ENCODE results near the gene B4GAT1. TPM values are rescaled to one million over a fixed set of nuclear protein-coding genes. Genes with fewer than 3 reads are reported as not detected.
A peak's percentile ranks its signal among the peaks of the same experiment; 100 is the strongest.
"Not testable (repeated sequence)": the region's sequence is repeated elsewhere in the genome, so short reads cannot be mapped to it uniquely, and the experiment has no call there.

The B4GAT1 gene
- total and polyA plus RNA-seq, 4 donors = 109 to 171 (median 143) TPM

DNA sequence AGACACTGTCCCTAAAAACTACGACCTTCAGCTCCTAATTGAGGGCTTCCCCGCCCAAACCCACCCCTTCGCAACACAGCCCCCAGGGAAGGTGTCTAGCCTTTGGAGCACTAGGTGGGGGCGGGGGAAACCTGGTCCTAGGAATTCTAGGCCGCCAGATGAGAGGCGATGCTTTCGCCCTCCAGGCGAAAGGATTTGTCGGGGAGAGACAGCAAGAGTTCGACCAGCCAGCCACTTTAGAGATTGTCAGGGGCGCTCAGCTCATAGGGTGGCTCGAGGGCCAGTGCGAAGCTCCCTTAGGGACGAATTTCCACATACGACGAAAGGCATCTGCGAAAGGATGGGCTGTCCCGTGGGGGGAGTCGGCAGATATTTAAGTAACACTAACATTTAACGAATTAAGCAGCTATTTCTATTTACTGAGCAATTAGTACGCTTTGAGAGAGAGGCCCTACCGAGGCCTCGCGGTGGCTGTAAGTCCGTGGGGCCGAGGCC lies 35.9 kb downstream of the B4GAT1 start:
- Histone ChIP-seq H3K4me3 (ENCODE audit: low read depth, low read length) (peak overlapping the region; percentile 75), H3K36me3 (ENCODE audit: control insufficient read depth, insufficient read depth, low read length) (peaks cover 4% of the 10 kb centered on the region), H3K27ac (ENCODE audit: low read depth, low read length) (peak overlapping the region; percentile 97), H3K9me3 (ENCODE audit: control insufficient read depth, insufficient read depth, low read length) (no peaks in the 10 kb centered on the region), H3K27me3 (ENCODE audit: control insufficient read depth, insufficient read depth, low read length) (no peaks in the 10 kb centered on the region), H3K4me1 (ENCODE audit: control insufficient read depth, insufficient read depth, low read length) (peaks cover 35% of the 10 kb centered on the region)
- no peak for DNase-seq (ENCODE audit: low read depth in 4 of 6, low spot score in 6 of 6)
- WGBS (ENCODE audit: insufficient coverage) = 26% methylated on average over 15 of the region's 26 CpGs

DNA sequence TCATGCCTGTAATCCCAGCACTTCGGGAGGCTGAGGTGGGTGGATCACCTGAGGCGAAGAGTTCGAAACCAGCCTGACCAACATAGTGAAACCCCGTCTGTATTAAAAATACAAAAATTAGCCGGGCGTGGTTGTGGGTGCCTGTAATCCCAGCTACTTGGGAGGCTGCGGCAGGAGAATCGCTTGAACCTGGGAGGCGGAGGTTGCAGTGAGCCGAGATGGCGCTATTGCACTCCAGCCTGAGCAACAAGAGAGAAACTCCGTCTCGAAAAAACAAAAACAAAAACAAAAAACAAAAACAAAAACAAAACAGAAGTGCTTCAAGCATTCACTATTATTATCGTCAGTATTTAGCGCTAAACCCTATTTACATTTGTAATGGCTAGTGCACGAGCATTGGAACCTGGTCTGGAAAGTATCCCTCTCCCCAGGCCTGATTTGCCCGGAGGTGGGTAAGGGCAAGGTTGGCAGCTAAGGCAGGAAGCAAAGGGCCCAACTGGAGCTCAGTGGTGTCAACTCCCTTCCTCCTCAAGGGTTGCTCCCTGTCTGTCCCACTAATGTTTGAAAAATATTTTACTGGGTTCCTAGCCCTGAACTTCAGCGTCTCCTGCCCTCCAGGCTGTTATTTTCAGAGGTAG lies 36.5 kb downstream of the B4GAT1 start:
- H3K4me1 ChIP-seq (ENCODE audit: control insufficient read depth, insufficient read depth, low read length) = peaks cover 30% of the 10 kb centered on the region
- not testable (repeated sequence) for H3K9me3 ChIP-seq (ENCODE audit: control insufficient read depth, insufficient read depth, low read length); H3K4me3 ChIP-seq (ENCODE audit: low read depth, low read length); H3K27ac ChIP-seq (ENCODE audit: low read depth, low read length); H3K27me3 ChIP-seq (ENCODE audit: control insufficient read depth, insufficient read depth, low read length); H3K36me3 ChIP-seq (ENCODE audit: control insufficient read depth, insufficient read depth, low read length); DNase-seq (ENCODE audit: low read depth in 4 of 6, low spot score in 6 of 6)
- WGBS (ENCODE audit: insufficient coverage) = 96% methylated on average over 9 of the region's 18 CpGs

DNA sequence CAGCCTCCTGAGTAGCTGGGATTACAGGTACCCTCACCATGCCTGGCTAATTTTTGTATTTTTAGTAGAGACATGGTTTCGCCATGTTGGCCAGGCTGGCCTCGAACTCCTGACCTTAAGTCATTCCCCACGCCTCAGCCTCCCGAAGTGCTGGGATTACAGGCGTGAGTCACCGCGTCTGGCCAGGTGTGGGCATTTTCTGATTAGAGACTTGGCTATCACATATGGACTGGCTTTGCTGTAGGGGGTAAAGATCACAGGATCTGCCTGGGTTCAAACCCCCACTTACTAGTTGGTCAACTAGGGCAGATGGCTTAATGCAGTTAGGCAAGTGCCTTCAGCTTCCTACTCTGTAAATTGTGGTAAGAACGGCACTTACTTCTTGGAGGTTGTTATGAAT lies 37.1 kb downstream of the B4GAT1 start:
- whole genome bisulfite sequencing (ENCODE audit: insufficient coverage) = 97% methylated on average over 8 of the region's 8 CpGs
- peaks cover 27% of the 10 kb centered on the region for H3K4me1 ChIP-seq (ENCODE audit: control insufficient read depth, insufficient read depth, low read length)

GRCh38 chr11:66309475-66309874 lies 38.0 kb downstream of the B4GAT1 start:
- 38% methylated on average over 3 of the region's 3 CpGs for WGBS (ENCODE audit: insufficient coverage)
- no peaks in the 10 kb centered on the region for H3K27me3 ChIP-seq (ENCODE audit: control insufficient read depth, insufficient read depth, low read length)

More for the DNA sequence above, 37.1 kb downstream of the B4GAT1 start:
- H3K9me3 ChIP-seq (ENCODE audit: control insufficient read depth, insufficient read depth, low read length) = no peaks in the 10 kb centered on the region
- no peak for DNase-seq (ENCODE audit: low read depth in 4 of 6, low spot score in 6 of 6)
- H3K36me3 ChIP-seq (ENCODE audit: control insufficient read depth, insufficient read depth, low read length) = no peaks in the 10 kb centered on the region
- no peaks in the 10 kb centered on the region for H3K27me3 ChIP-seq (ENCODE audit: control insufficient read depth, insufficient read depth, low read length)
- H3K27ac ChIP-seq (ENCODE audit: low read depth, low read length) = no peak overlapping the region
- H3K4me3 ChIP-seq (ENCODE audit: low read depth, low read length) = no peak overlapping the region

GRCh38 chr11:66302656-66303055 lies 44.8 kb downstream of the B4GAT1 start:
- no peak overlapping the region for H3K4me3 ChIP-seq (ENCODE audit: low read depth, low read length)
- WGBS (ENCODE audit: insufficient coverage) = 86% methylated on average over 9 of the region's 12 CpGs
- no peaks in the 10 kb centered on the region for H3K36me3 ChIP-seq (ENCODE audit: control insufficient read depth, insufficient read depth, low read length)
- H3K27me3 ChIP-seq (ENCODE audit: control insufficient read depth, insufficient read depth, low read length) = no peaks in the 10 kb centered on the region
- no peaks in the 10 kb centered on the region for H3K9me3 ChIP-seq (ENCODE audit: control insufficient read depth, insufficient read depth, low read length)
- no peaks in the 10 kb centered on the region for H3K4me1 ChIP-seq (ENCODE audit: control insufficient read depth, insufficient read depth, low read length)
- no peak overlapping the region for H3K27ac ChIP-seq (ENCODE audit: low read depth, low read length)
- no peak for DNase-seq (ENCODE audit: low read depth in 4 of 6, low spot score in 6 of 6)

More at GRCh38 chr11:66309475-66309874, 38.0 kb downstream of the B4GAT1 start:
- Histone ChIP-seq H3K36me3 (ENCODE audit: control insufficient read depth, insufficient read depth, low read length) (no peaks in the 10 kb centered on the region), H3K4me1 (ENCODE audit: control insufficient read depth, insufficient read depth, low read length) (peaks cover 27% of the 10 kb centered on the region), H3K9me3 (ENCODE audit: control insufficient read depth, insufficient read depth, low read length) (no peaks in the 10 kb centered on the region), H3K4me3 (ENCODE audit: low read depth, low read length) (no peak overlapping the region), H3K27ac (ENCODE audit: low read depth, low read length) (no peak overlapping the region)
- peak in 1 of 6 donors; percentile 66 for DNase-seq (ENCODE audit: low read depth in 4 of 6, low spot score in 6 of 6)

DNA sequence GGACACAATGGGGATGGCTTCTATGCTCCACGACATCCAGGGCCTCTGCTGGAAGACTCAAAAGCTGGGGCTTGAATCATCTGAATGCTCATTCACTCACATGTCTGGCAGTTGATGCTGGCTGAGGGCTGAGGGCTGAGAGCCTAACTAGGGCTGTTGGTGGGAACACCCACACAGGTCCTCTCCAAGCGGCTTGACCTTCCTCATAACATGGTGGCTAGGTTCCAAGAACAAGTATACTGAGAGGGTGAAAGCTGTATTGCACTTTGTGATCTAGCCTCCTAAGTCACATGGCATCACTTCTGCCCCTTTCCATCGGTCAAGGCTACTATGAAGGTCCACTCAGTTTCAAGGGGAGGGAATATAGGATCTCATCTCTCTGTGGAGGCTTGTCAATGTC lies 48.2 kb downstream of the B4GAT1 start:
- no peak overlapping the region for H3K27ac ChIP-seq (ENCODE audit: low read depth, low read length)

DNA sequence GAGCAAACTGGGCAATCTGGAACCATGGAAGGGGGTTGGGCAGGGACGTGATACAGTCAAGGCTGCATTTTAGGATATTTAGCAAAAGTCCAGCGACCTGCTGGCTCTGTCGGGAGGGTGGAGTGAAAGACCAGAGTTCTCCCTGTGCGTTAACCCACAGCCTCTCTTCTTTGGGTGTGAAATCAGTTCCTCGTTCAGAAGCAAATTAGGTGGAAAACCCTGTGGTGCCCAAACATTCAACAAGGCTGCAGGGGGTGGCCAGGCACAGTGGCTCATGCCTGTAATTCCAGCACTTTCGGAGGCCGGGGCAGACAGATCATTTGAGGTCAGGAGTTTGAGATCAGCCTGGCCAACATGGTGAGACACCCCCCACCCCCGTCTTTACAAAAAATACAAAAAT lies 49.8 kb downstream of the B4GAT1 start:
- Histone ChIP-seq H3K27ac (ENCODE audit: low read depth, low read length) (no peak overlapping the region), H3K4me1 (ENCODE audit: control insufficient read depth, insufficient read depth, low read length) (peaks cover 9% of the 10 kb centered on the region), H3K9me3 (ENCODE audit: control insufficient read depth, insufficient read depth, low read length) (no peaks in the 10 kb centered on the region), H3K36me3 (ENCODE audit: control insufficient read depth, insufficient read depth, low read length) (peaks cover 31% of the 10 kb centered on the region), H3K27me3 (ENCODE audit: control insufficient read depth, insufficient read depth, low read length) (peaks cover 7% of the 10 kb centered on the region), H3K4me3 (ENCODE audit: low read depth, low read length) (no peak overlapping the region)
- no peak for DNase-seq (ENCODE audit: low read depth in 4 of 6, low spot score in 6 of 6)
- WGBS (ENCODE audit: insufficient coverage) = 26% methylated on average over 6 of the region's 8 CpGs

More for the DNA sequence above, 48.2 kb downstream of the B4GAT1 start:
- Histone ChIP-seq H3K4me3 (ENCODE audit: low read depth, low read length) (no peak overlapping the region), H3K4me1 (ENCODE audit: control insufficient read depth, insufficient read depth, low read length) (no peaks in the 10 kb centered on the region), H3K9me3 (ENCODE audit: control insufficient read depth, insufficient read depth, low read length) (no peaks in the 10 kb centered on the region), H3K27me3 (ENCODE audit: control insufficient read depth, insufficient read depth, low read length) (no peaks in the 10 kb centered on the region), H3K36me3 (ENCODE audit: control insufficient read depth, insufficient read depth, low read length) (peaks cover 26% of the 10 kb centered on the region)
- 78% methylated on average over 1 of the region's 3 CpGs for WGBS (ENCODE audit: insufficient coverage)
- no peak for DNase-seq (ENCODE audit: low read depth in 4 of 6, low spot score in 6 of 6)

Small RNAs within 50 kb of the gene (small RNA-seq; reads per million reads assigned to genes)
- gene RF00017 (ENCODE audit: low replicate concordance) (not detected), gene RNU1-84P (ENCODE audit: low replicate concordance) (not detected)

Other genes starting within 250 kb of the B4GAT1 start
- 10 to 100 TPM; 18.3 to 38.6 TPM for gene KLC2, start 89.9 kb downstream of the B4GAT1 start, total RNA-seq
- 10 to 100 TPM; 83.2 to 95.7 TPM for gene KLC2, start 89.9 kb downstream of the B4GAT1 start, polyA plus RNA-seq (ENCODE audit: insufficient read length in 2 of 2)
- gene RAB1B, start 79.0 kb downstream of the B4GAT1 start, total RNA-seq = 100 to 1,000 TPM in 1 of 2 donors, 10 to 100 TPM in 1; 43.3 to 112 TPM
- 100 to 1,000 TPM; 151 to 154 TPM for gene RAB1B, start 79.0 kb downstream of the B4GAT1 start, polyA plus RNA-seq (ENCODE audit: insufficient read length in 2 of 2)
- gene CNIH2, start 69.5 kb downstream of the B4GAT1 start, total RNA-seq = 10 to 100 TPM; 23.9 to 28.1 TPM
- 100 to 1,000 TPM; 248 to 256 TPM for gene CNIH2, start 69.5 kb downstream of the B4GAT1 start, polyA plus RNA-seq (ENCODE audit: insufficient read length in 2 of 2)
- 10 to 100 TPM; 43.7 to 82.1 TPM for gene YIF1A, start 58.5 kb downstream of the B4GAT1 start, total RNA-seq
- gene YIF1A, start 58.5 kb downstream of the B4GAT1 start, polyA plus RNA-seq (ENCODE audit: insufficient read length in 2 of 2) = 10 to 100 TPM; 77.1 to 87.7 TPM
- 10 to 100 TPM in 1 of 2 donors, 1 to 10 TPM in 1; 8.0 to 18.2 TPM for gene TMEM151A, start 55.7 kb downstream of the B4GAT1 start, total RNA-seq
- gene TMEM151A, start 55.7 kb downstream of the B4GAT1 start, polyA plus RNA-seq (ENCODE audit: insufficient read length in 2 of 2) = 10 to 100 TPM; 50.9 to 52.0 TPM
- gene CD248, start 30.6 kb downstream of the B4GAT1 start, total RNA-seq = 10 to 100 TPM; 10.9 to 26.6 TPM
- gene CD248, start 30.6 kb downstream of the B4GAT1 start, polyA plus RNA-seq (ENCODE audit: insufficient read length in 2 of 2) = 10 to 100 TPM; 29.3 to 44.0 TPM
- 1 to 10 TPM in 1 of 2 donors, under 1 TPM in 1; 0.79 to 2.7 TPM for gene RIN1, start 11.2 kb downstream of the B4GAT1 start, total RNA-seq
- 1 to 10 TPM; 1.9 to 3.2 TPM for gene RIN1, start 11.2 kb downstream of the B4GAT1 start, polyA plus RNA-seq (ENCODE audit: insufficient read length in 2 of 2)
- gene BRMS1, start 2.5 kb downstream of the B4GAT1 start, total RNA-seq = 10 to 100 TPM; 11.3 to 29.4 TPM
- 10 to 100 TPM; 24.8 to 25.9 TPM for gene BRMS1, start 2.5 kb downstream of the B4GAT1 start, polyA plus RNA-seq (ENCODE audit: insufficient read length in 2 of 2)
- 1 to 10 TPM; 1.5 to 1.6 TPM for gene SLC29A2, start 24.1 kb upstream of the B4GAT1 start, total RNA-seq
- 10 to 100 TPM in 1 of 2 donors, 1 to 10 TPM in 1; 9.1 to 11.0 TPM for gene SLC29A2, start 24.1 kb upstream of the B4GAT1 start, polyA plus RNA-seq (ENCODE audit: insufficient read length in 2 of 2)
- 1 to 10 TPM in 1 of 2 donors, under 1 TPM in 1; 0.11 to 1.8 TPM for gene NPAS4, start 73.4 kb upstream of the B4GAT1 start, total RNA-seq
- gene NPAS4, start 73.4 kb upstream of the B4GAT1 start, polyA plus RNA-seq (ENCODE audit: insufficient read length in 2 of 2) = under 1 TPM; 0.33 to 0.44 TPM
- 10 to 100 TPM; 15.5 to 53.4 TPM for gene MRPL11, start 91.2 kb upstream of the B4GAT1 start, total RNA-seq
- gene MRPL11, start 91.2 kb upstream of the B4GAT1 start, polyA plus RNA-seq (ENCODE audit: insufficient read length in 2 of 2) = 10 to 100 TPM; 39.2 to 41.0 TPM
- 10 to 100 TPM; 12.6 to 14.6 TPM for gene PELI3, start 119.3 kb upstream of the B4GAT1 start, total RNA-seq
- gene PELI3, start 119.3 kb upstream of the B4GAT1 start, polyA plus RNA-seq (ENCODE audit: insufficient read length in 2 of 2) = 10 to 100 TPM; 20.4 to 24.3 TPM
- 10 to 100 TPM; 23.3 to 25.1 TPM for gene DPP3, start 132.8 kb upstream of the B4GAT1 start, total RNA-seq
- gene DPP3, start 132.8 kb upstream of the B4GAT1 start, polyA plus RNA-seq (ENCODE audit: insufficient read length in 2 of 2) = 10 to 100 TPM; 32.5 to 37.1 TPM
- 10 to 100 TPM; 39.8 to 61.1 TPM for gene BBS1, start 163.0 kb upstream of the B4GAT1 start, total RNA-seq
- 10 to 100 TPM; 50.1 to 77.1 TPM for gene BBS1, start 163.0 kb upstream of the B4GAT1 start, polyA plus RNA-seq (ENCODE audit: insufficient read length in 2 of 2)
- gene ZDHHC24, start 198.4 kb upstream of the B4GAT1 start, total RNA-seq = 1 to 10 TPM; 6.3 to 7.5 TPM
- gene ZDHHC24, start 198.4 kb upstream of the B4GAT1 start, polyA plus RNA-seq (ENCODE audit: insufficient read length in 2 of 2) = 10 to 100 TPM in 1 of 2 donors, 1 to 10 TPM in 1; 8.6 to 13.2 TPM
- under 1 TPM; 0.10 to 0.33 TPM for gene ACTN3, start 199.3 kb upstream of the B4GAT1 start, total RNA-seq
- under 1 TPM; 0.38 to 0.39 TPM for gene ACTN3, start 199.3 kb upstream of the B4GAT1 start, polyA plus RNA-seq (ENCODE audit: insufficient read length in 2 of 2)
- 100 to 1,000 TPM in 1 of 2 donors, 10 to 100 TPM in 1; 50.2 to 102 TPM for gene CTSF, start 221.0 kb upstream of the B4GAT1 start, total RNA-seq
- 10 to 100 TPM; 79.4 to 80.3 TPM for gene CTSF, start 221.0 kb upstream of the B4GAT1 start, polyA plus RNA-seq (ENCODE audit: insufficient read length in 2 of 2)
- under 1 TPM; 0.59 to 0.77 TPM for gene CCDC87, start 245.4 kb upstream of the B4GAT1 start, total RNA-seq
- gene CCDC87, start 245.4 kb upstream of the B4GAT1 start, polyA plus RNA-seq (ENCODE audit: insufficient read length in 2 of 2) = under 1 TPM; 0.21 to 0.32 TPM
- 10 to 100 TPM; 17.0 to 76.3 TPM for gene CCS, start 245.6 kb upstream of the B4GAT1 start, total RNA-seq
- 10 to 100 TPM; 47.0 to 81.4 TPM for gene CCS, start 245.6 kb upstream of the B4GAT1 start, polyA plus RNA-seq (ENCODE audit: insufficient read length in 2 of 2)

Data from spinal cord (tissue), 10 donors.